ENCODE data around the gene LITAFD. TPM values are rescaled to one million over a fixed set of nuclear protein-coding genes. Genes with fewer than 3 reads are reported as not detected.
A peak's percentile ranks its signal among the peaks of the same experiment; 100 is the strongest.

Gene LITAFD
- total and polyA plus RNA-seq, 10 of the 15 experiments (the other 5 are each of a cell fraction or from before 2014, with no cell fraction given): not detected

- peak; percentile 28 for TF ChIP-seq BCL3 (IDR thresholded peaks at IDR 0.05; ENCODE audit: borderline replicate concordance, insufficient read depth, low read depth, low read length, poor library complexity, severe bottlenecking)
- TF ChIP-seq CBX3 (IDR thresholded peaks at IDR 0.05; ENCODE audit: borderline replicate concordance, low read depth): no peak
- peak; percentile 48 for TF ChIP-seq POLR2A (IDR thresholded peaks at IDR 0.05; ENCODE audit: low read depth, low read length)
- 0 out of 2 replicates have a peak, but pooled peaks have one; percentile 13 for TF ChIP-seq TCF3 (IDR thresholded peaks at IDR 0.05; ENCODE audit: borderline replicate concordance, insufficient read depth, low read depth, low read length)
- TF ChIP-seq NKRF (conservative IDR thresholded peaks at IDR 0.05): no peak
- Histone ChIP-seq H3K4me3 (no peak overlapping the region), H3K4me1 (ENCODE audit: control insufficient read depth, insufficient read depth, low read length) (peaks cover 14% of the 10 kb centered on the region), H3K27me3 (replicated peaks in 1 of 2; ENCODE audit: control insufficient read depth in 2 of 2, insufficient read depth in 2 of 2, low read length in 1 of 2) (no peaks in the 10 kb centered on the region), H2AFZ (ENCODE audit: control insufficient read depth, low read depth, low read length) (no peak overlapping the region), H4K20me1 (ENCODE audit: control insufficient read depth, insufficient read depth) (no peaks in the 10 kb centered on the region), H3K79me2 (ENCODE audit: control insufficient read depth, insufficient read depth, low read length) (peaks cover 10% of the 10 kb centered on the region), H3K36me3 (ENCODE audit: control insufficient read depth in 2 of 2, insufficient read depth in 2 of 2, low read length in 1 of 2) (peaks cover 11 to 25% of the 10 kb centered on the region in 2 experiments), H3K9ac (ENCODE audit: control insufficient read depth, insufficient read depth, low read length) (no peak overlapping the region), H3K27ac (ENCODE audit: control insufficient read depth, insufficient read depth) (no peak overlapping the region), H3K4me2 (ENCODE audit: control insufficient read depth, insufficient read depth) (no peak overlapping the region), H3K9me3 (replicated peaks; ENCODE audit: control insufficient read depth, insufficient read depth, low read length) (peaks cover 3% of the 10 kb centered on the region; the same call in 2 of the 3 replicates)
- FAIRE-seq (no peak), DNase-seq (ENCODE audit: low read depth, low spot score) (no peak), ATAC-seq (peak; percentile 34)
- CTCF ChIA-PET: interaction anchor here (1.0 to 1.7 kb wide), 3 partner anchors 15 to 224 kb away, joined by 3 to 4 read pairs (median 4); no protein-coding TSS in a partner anchor
- BruUV-seq (replicated peaks): no TSS peak
- intact Hi-C loops (cut with micrococcal nuclease; ENCODE audit: unreplicated experiment): no loop called here
- POLR2A ChIA-PET: interaction anchor here (0.6 kb wide), 1 partner anchor 86 kb away, joined by 4 read pairs; no protein-coding TSS in a partner anchor
- SMC1A ChIA-PET (ENCODE audit: uncharacterized antibody, unreplicated experiment): interaction anchor here (1.5 kb wide), 1 partner anchor 15 kb away, joined by 3 read pairs; no protein-coding TSS in a partner anchor
- 26% methylated on average over 20 of the region's 20 CpGs for WGBS (ENCODE audit: insufficient coverage, insufficient replicate concordance, low lambda C conversion rate, missing lambda C conversion rate)
- in situ Hi-C loops (cut with MboI): no loop called here
- RAD21 ChIA-PET (ENCODE audit: unreplicated experiment): interaction anchor here (0.6 to 1.9 kb wide), 4 partner anchors 51 to 249 kb away, joined by 3 to 5 read pairs (median 3); no protein-coding TSS in a partner anchor
These were observed 3.8 kb downstream of the LITAFD start for GRCh38 chr16:8885674-8886592.
